Panc1 (cell line): ENCODE measurements around the gene PTDSS2. TPM values are rescaled to one million over a fixed set of nuclear protein-coding genes. Genes with fewer than 3 reads are reported as not detected.

Experiments
- ATAC-seq: fragments of 200-7000 bp; cut with Tn5 transposase; 2 replicates; pipeline ENCODE4 v1.9.1; 2020; ENCODE audit warnings: mild to moderate bottlenecking, moderate library complexity
- BruUV-seq: library from RNA; stranded (reverse); fragments of 400-500 nt; replicated peaks from 2 replicates; lab custom pipeline; 2021; lab: Mats Ljungman, UMichigan
- CTCF ChIA-PET: fragments of 300-600 bp; sonication (Branson Sonifier 250); formaldehyde crosslinking; loops from one replicate; lab custom pipeline; 2022; ENCODE audit warnings: antibody characterized with exemption; lab: Charles Lee
- POLR2A ChIA-PET: fragments of 300-600 bp; sonication (Branson Sonifier 250); formaldehyde crosslinking; loops from one replicate; lab custom pipeline; 2022; ENCODE audit warnings: antibody characterized with exemption; lab: Charles Lee
- DNase-seq: peaks from one replicate; pipeline ENCODE4 v3.0.0-alpha.2; 2010; ENCODE audit warnings: low read depth, low spot score
- H3K27ac ChIP-seq: 2 replicates; pipeline ENCODE4 v1.5.1; 2011; ENCODE audit warnings: mild to moderate bottlenecking, low read length, inconsistent platforms
- H3K27me3 ChIP-seq: fragments of 200-500 bp; sonication (Bioruptor generic); 2 replicates; pipeline ENCODE4 v1.6.0; 2014; ENCODE audit warnings: low read length, inconsistent platforms; ENCODE audit not compliant: control insufficient read depth, insufficient read depth
- H3K36me3 ChIP-seq: fragments of 200-500 bp; sonication (Bioruptor generic); 2 replicates; pipeline ENCODE4 v1.5.1; 2014; ENCODE audit warnings: inconsistent platforms, mild to moderate bottlenecking, low read length, moderate library complexity; ENCODE audit not compliant: control insufficient read depth, insufficient read depth
- H3K4me1 ChIP-seq: 2 replicates; pipeline ENCODE4 v1.5.1; 2011; ENCODE audit warnings: inconsistent platforms, mild to moderate bottlenecking, low read length, moderate library complexity; ENCODE audit not compliant: control insufficient read depth, insufficient read depth
- H3K4me3 ChIP-seq, 2 experiments: 2 replicates each; pipeline ENCODE4 v1.5.1; 2011 to 2012; ENCODE audit warnings: low read depth in 2 of 2, low read length in 2 of 2, mild to moderate bottlenecking in 2 of 2, inconsistent platforms in 1 of 2, moderate library complexity in 1 of 2
- H3K9me3 ChIP-seq: fragments of 200-500 bp; sonication (Bioruptor generic); 2 replicates; pipeline ENCODE4 v1.5.1; 2014; ENCODE audit warnings: low read depth, mild to moderate bottlenecking, inconsistent platforms, low read length, moderate library complexity; ENCODE audit not compliant: control insufficient read depth, insufficient read depth
- POLR2AphosphoS5 ChIP-seq: IDR thresholded peaks from 2 replicates; pipeline ENCODE4 v1.6.1; 2012; ENCODE audit warnings: mild to moderate bottlenecking, low read depth, low read length, moderate library complexity
- SIN3A ChIP-seq: IDR thresholded peaks from 2 replicates; pipeline ENCODE4 v1.6.1; 2012; ENCODE audit warnings: low read depth, mild to moderate bottlenecking, low read length, moderate library complexity, borderline replicate concordance; ENCODE audit not compliant: insufficient read depth
- TCF7L2 ChIP-seq: IDR thresholded peaks from 2 replicates; pipeline ENCODE4 v1.6.1; 2011; ENCODE audit warnings: mild to moderate bottlenecking, low read depth, low read length, inconsistent platforms
- in situ Hi-C: cut with HindIII; loops from 2 replicates; pipeline ENCODE4 v1.10.0; 2016; ENCODE audit warnings: low sequenced_read_pairs, low pct_unique_long_range_greater_than_20kb
- intact Hi-C: fragments of 100-400 bp; cut with micrococcal nuclease; formaldehyde crosslinking; loops from one replicate; pipeline ENCODE4 v1.10.0; 2022; ENCODE audit not compliant: unreplicated experiment
- total RNA-seq: library from RNA; stranded (reverse); gene quantifications from one replicate; pipeline ENCODE4 v1.2.1, GENCODE V29; 2021; ENCODE audit not compliant: unreplicated experiment
- TF ChIP-seq, protein P1 (sequence below), 2 experiments: IDR thresholded peaks; 2 replicates each; pipeline ENCODE4 v1.6.1; 2011 to 2012; ENCODE audit warnings: low read depth in 2 of 2, control low read depth in 1 of 2, low read length in 1 of 2, mild to moderate bottlenecking in 1 of 2, moderate library complexity in 1 of 2; ENCODE audit not compliant: insufficient read depth in 1 of 2
- TF ChIP-seq, protein P2 (sequence below): fragments of 450-650 bp; IDR thresholded peaks from 2 replicates; pipeline ENCODE4 v1.5.1; 2017; ENCODE audit warnings: mild to moderate bottlenecking

Gene PTDSS2
- total RNA-seq, 1 experiment from 2014 or later = 103 TPM

DNA sequence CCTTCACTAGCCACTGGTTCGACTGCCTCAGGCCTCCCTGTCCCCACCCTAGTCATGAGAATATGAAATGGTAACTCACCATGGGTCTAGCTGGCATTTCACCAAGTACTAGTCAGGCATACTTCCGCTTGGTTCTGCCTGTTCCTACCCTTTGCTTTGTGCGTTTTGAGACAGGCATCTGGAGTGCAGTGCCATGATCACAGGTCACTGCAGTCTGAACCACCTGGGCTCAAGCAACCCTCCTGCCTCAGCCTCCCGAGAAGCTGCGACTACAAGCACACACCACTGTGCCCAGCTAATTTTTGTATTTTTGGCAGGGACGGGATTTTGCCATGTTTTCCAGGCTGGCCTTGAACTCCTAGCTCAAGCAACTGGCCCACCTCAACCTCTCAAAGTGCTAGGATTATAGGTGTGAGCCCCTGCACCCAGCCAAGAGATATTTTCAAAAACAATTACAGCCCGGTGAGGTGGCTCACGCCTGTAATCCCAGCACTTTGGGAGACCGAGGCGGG is 71.2 kb downstream of the PTDSS2 start:
- Histone ChIP-seq H3K36me3 (no peaks in the 10 kb centered on the region), H3K9me3 (peaks cover 3% of the 10 kb centered on the region; the same call in 1 of the 2 replicates), H3K4me1 (peaks cover 6% of the 10 kb centered on the region; the same call in 1 of the 2 replicates), H3K27ac (no peak overlapping the region), H3K4me3 (no peak overlapping the region), H3K27me3 (no peaks in the 10 kb centered on the region)
- ChIA-PET POLR2A (interaction anchor here (1.7 kb wide), 1 partner anchor 12 kb away, joined by 8 read pairs; no protein-coding TSS in a partner anchor), CTCF (no interaction called here)
- BruUV-seq = no TSS peak
- intact Hi-C loops = no loop called here
- DNase-seq (no peak), ATAC-seq (no peak)
- TF ChIP-seq, protein P1, sequence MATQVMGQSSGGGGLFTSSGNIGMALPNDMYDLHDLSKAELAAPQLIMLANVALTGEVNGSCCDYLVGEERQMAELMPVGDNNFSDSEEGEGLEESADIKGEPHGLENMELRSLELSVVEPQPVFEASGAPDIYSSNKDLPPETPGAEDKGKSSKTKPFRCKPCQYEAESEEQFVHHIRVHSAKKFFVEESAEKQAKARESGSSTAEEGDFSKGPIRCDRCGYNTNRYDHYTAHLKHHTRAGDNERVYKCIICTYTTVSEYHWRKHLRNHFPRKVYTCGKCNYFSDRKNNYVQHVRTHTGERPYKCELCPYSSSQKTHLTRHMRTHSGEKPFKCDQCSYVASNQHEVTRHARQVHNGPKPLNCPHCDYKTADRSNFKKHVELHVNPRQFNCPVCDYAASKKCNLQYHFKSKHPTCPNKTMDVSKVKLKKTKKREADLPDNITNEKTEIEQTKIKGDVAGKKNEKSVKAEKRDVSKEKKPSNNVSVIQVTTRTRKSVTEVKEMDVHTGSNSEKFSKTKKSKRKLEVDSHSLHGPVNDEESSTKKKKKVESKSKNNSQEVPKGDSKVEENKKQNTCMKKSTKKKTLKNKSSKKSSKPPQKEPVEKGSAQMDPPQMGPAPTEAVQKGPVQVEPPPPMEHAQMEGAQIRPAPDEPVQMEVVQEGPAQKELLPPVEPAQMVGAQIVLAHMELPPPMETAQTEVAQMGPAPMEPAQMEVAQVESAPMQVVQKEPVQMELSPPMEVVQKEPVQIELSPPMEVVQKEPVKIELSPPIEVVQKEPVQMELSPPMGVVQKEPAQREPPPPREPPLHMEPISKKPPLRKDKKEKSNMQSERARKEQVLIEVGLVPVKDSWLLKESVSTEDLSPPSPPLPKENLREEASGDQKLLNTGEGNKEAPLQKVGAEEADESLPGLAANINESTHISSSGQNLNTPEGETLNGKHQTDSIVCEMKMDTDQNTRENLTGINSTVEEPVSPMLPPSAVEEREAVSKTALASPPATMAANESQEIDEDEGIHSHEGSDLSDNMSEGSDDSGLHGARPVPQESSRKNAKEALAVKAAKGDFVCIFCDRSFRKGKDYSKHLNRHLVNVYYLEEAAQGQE (IDR thresholded peaks at IDR 0.05; ENCODE audit: insufficient read depth in 1 of 2, low read depth in 2 of 2, low read length in 1 of 2) = no peak
- TF ChIP-seq SIN3A = no peak
- TF ChIP-seq POLR2AphosphoS5 = no peak
- TF ChIP-seq, protein P2, sequence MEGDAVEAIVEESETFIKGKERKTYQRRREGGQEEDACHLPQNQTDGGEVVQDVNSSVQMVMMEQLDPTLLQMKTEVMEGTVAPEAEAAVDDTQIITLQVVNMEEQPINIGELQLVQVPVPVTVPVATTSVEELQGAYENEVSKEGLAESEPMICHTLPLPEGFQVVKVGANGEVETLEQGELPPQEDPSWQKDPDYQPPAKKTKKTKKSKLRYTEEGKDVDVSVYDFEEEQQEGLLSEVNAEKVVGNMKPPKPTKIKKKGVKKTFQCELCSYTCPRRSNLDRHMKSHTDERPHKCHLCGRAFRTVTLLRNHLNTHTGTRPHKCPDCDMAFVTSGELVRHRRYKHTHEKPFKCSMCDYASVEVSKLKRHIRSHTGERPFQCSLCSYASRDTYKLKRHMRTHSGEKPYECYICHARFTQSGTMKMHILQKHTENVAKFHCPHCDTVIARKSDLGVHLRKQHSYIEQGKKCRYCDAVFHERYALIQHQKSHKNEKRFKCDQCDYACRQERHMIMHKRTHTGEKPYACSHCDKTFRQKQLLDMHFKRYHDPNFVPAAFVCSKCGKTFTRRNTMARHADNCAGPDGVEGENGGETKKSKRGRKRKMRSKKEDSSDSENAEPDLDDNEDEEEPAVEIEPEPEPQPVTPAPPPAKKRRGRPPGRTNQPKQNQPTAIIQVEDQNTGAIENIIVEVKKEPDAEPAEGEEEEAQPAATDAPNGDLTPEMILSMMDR = no peak
- TF ChIP-seq TCF7L2 = no peak
- in situ Hi-C loops = no loop called here

DNA sequence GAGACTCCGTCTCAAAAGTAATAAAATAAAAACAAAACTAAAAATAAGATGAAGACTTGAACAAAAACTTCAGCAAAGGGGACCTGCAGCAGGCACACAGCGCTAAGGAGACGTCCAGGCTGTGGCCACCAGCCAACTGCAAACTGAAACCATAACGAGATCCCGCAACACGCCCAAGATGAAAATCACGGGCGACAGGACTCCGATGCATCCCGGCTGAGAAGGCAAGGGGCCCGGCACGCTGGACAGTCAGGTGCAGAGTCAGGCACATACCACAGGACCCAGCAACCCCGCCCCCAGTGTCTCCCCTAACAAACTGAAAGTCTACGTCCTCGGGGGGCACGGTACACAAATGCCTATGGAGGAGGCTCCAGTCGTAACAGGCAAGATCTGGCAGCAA is 76.1 kb downstream of the PTDSS2 start:
- no peak overlapping the region for H3K27ac ChIP-seq
- DNase-seq (no peak), ATAC-seq (no peak)
- POLR2A ChIA-PET = no interaction called here
- CTCF ChIA-PET = no interaction called here
- H3K4me1 ChIP-seq = no peaks in the 10 kb centered on the region; the same call in 1 of the 2 replicates
- H3K36me3 ChIP-seq = no peaks in the 10 kb centered on the region
- intact Hi-C loops = no loop called here
- in situ Hi-C loops = no loop called here
- no peaks in the 10 kb centered on the region for H3K27me3 ChIP-seq
- TF ChIP-seq, protein P2 = no peak
- TF ChIP-seq SIN3A = no peak
- no peak for TF ChIP-seq TCF7L2
- TF ChIP-seq, protein P1 (IDR thresholded peaks at IDR 0.05; ENCODE audit: insufficient read depth in 1 of 2, low read depth in 2 of 2, low read length in 1 of 2) = no peak
- TF ChIP-seq POLR2AphosphoS5 = no peak
- H3K9me3 ChIP-seq = no peaks in the 10 kb centered on the region
- H3K4me3 ChIP-seq = no peak overlapping the region; a peak in 1 of 4 replicates
- no TSS peak for BruUV-seq
